Heart left ventricle (tissue), 16 donors: ENCODE measurements around the gene ZNF681. TPM values are rescaled to one million over a fixed set of nuclear protein-coding genes. Genes with fewer than 3 reads are reported as not detected.

ENCODE experiments used
- ATAC-seq, 4 donors: fragments of 200-7000 bp; cut with Tn5 transposase; one replicate each; pipeline ENCODE4 v1.9.1; 2020 to 2022; ENCODE audit warnings: moderate library complexity in 4 of 4, mild to moderate bottlenecking in 3 of 4, moderate number of reproducible peaks in 1 of 4
- DNase-seq, 5 donors: peaks; one replicate each; pipeline ENCODE4 v3.0.0-alpha.2; 2020
- H3K27ac ChIP-seq, 12 donors: fragments of 200-600 bp; sonication (generic) in 4 of 12; one replicate each; pipeline versions ENCODE4 v1.5.0 to v1.8.0; 2016 to 2022; ENCODE audit warnings: mild to moderate bottlenecking in 2 of 12
- H3K27me3 ChIP-seq, 9 donors: fragments of 200-600 bp; sonication (generic) in 2 of 9; one replicate each; pipeline versions ENCODE4 v1.5.1 to v1.8.0; 2016 to 2022; ENCODE audit warnings: mild to moderate bottlenecking in 3 of 9
- H3K36me3 ChIP-seq, 9 donors: fragments of 200-600 bp; sonication (generic) in 2 of 9; one replicate each; pipeline versions ENCODE4 v1.5.0 to v1.8.0; 2018 to 2022; ENCODE audit warnings: mild to moderate bottlenecking in 2 of 9
- H3K4me1 ChIP-seq, 12 donors: fragments of 200-600 bp; sonication (generic) in 4 of 12; one replicate each; pipeline versions ENCODE4 v1.5.0 to v1.8.0; 2016 to 2022; ENCODE audit warnings: mild to moderate bottlenecking in 3 of 12
- H3K4me3 ChIP-seq, 12 donors: fragments of 200-600 bp; sonication (generic) in 4 of 12; one replicate each; pipeline versions ENCODE4 v1.5.0 to v1.8.0; 2017 to 2022; ENCODE audit warnings: mild to moderate bottlenecking in 9 of 12, moderate library complexity in 4 of 12
- H3K9me3 ChIP-seq, 12 donors: fragments of 200-600 bp; sonication (generic) in 4 of 12; one replicate each; pipeline versions ENCODE4 v1.5.0 to v1.8.0; 2016 to 2022; ENCODE audit warnings: mild to moderate bottlenecking in 1 of 12
- CTCF ChIP-seq, 12 donors: fragments of 200-600 bp; sonication (generic) in 4 of 12; IDR thresholded peaks; one replicate each; pipeline versions ENCODE4 v1.5.0 to v1.8.0; 2018 to 2022; ENCODE audit warnings: antibody characterized with exemption in 12 of 12, mild to moderate bottlenecking in 5 of 12
- POLR2A ChIP-seq, 2 donors: fragments of 450-650 bp; IDR thresholded peaks; one replicate each; pipeline ENCODE4 v1.6.1; 2017; ENCODE audit warnings: antibody characterized with exemption in 2 of 2, mild to moderate bottlenecking in 2 of 2, moderate library complexity in 2 of 2
- WGBS, 4 donors: extraction: QIAGEN DNeasy Blood & Tissue Kit in 2 of 4; methylation state at CpG; one replicate each; pipeline versions ENCODE4 v1.1.5 to v1.1.7; 2013 to 2018; 5-methylcytosine and 5-hydroxymethylcytosine counted together
- intact Hi-C, 10 donors: fragments of 100-400 bp; cut with DNase I; formaldehyde crosslinking; loops; one replicate each; pipeline versions ENCODE4 v1.11.1 to v1.14.2; 2022
- polyA plus RNA-seq, 2 donors: library from polyadenylated mRNA; stranded (reverse); fragments of 200-250 nt; gene quantifications; one replicate each; pipeline ENCODE4 v1.2.3, GENCODE V29; 2013
- total RNA-seq, 9 donors: library from RNA; depleted of rRNA in 2 of 9; stranded (reverse); fragments of >200 nt in 2 of 9; fragmentation: NEBNext Ultra II Directional in 3 of 9; extraction: Animal tissue kit (Norgen Biotek cat#: 25700) in 3 of 9; gene quantifications; one replicate each; pipeline versions ENCODE4 v1.1.0 to v1.2.4, GENCODE V29; 2016 to 2023
- donor health status: ischemic (EF 13 %, LVEDD 7.1; RV severe dilation, severe dysfunction).
- donor health status: healthy with polysubstance abuse.
- donor health status: DM: no; HTN: yes; CAD: no.
- donor health status: DM: no; HTN: no; CAD: no.
- donor health status: ischemic (EF 25% LVEDD 6.9; RV normal size, moderate dysfunction).
- donor health status: ischemic (EF 25% LVEDD 5.7; RV mildly dilated, moderate dysfunction).
- donor health status: healthy.
- donor health status: DM: yes; HTN: yes; CAD: no.
- donor health status: ischemic (EF 35%, LVEDD 5.7; RV mildly dilated, moderate dysfunction).
- donor health status: nonischemic (EF 11% LVEDD 7.7; RV severe dilation, severe dysfunction).
- donor health status: DM: yes; HTN: yes; CAD: no.
- donor health status: PGD.
- donor health status: ischemic (EF 29% LVEDD 5.4; RV normal size, mild dysfunction).
- donor health status: nonischemic (EF 23%, LVEDD 6.1; RV moderate dilation, normal function).

The ZNF681 gene
- total and polyA plus RNA-seq, 11 donors: 0.19 to 1.6 (median 0.65) TPM

- ATAC-seq: no peak
- intact Hi-C loops: no loop called here
- H3K27ac ChIP-seq: no peak overlapping the region
- no peak overlapping the region for H3K4me3 ChIP-seq
- DNase-seq: no peak
- 91 to 96% (median 93%) methylated on average over 5 of the region's 5 CpGs for WGBS, 4 donors
- H3K36me3 ChIP-seq: no peaks in the 10 kb centered on the region
- no peaks in the 10 kb centered on the region for H3K4me1 ChIP-seq
- TF ChIP-seq CTCF (IDR thresholded peaks at IDR 0.05) (no peak), POLR2A (IDR thresholded peaks at IDR 0.05) (no peak)
- peaks cover 0 to 29% (median 5%) of the 10 kb centered on the region in 12 donors for H3K9me3 ChIP-seq
- no peaks in the 10 kb centered on the region for H3K27me3 ChIP-seq
Observed at GRCh38 chr19:23792784-23793183, 34.1 kb upstream of the ZNF681 start.

GRCh38 chr19:23790641-23791488 lies 32.2 kb upstream of the ZNF681 start:
- Histone ChIP-seq H3K4me3 (no peak overlapping the region), H3K27me3 (no peaks in the 10 kb centered on the region), H3K36me3 (no peaks in the 10 kb centered on the region), H3K9me3 (peaks cover 0 to 17% (median 2%) of the 10 kb centered on the region in 12 donors), H3K4me1 (no peaks in the 10 kb centered on the region), H3K27ac (no peak overlapping the region)
- DNase-seq (no peak), ATAC-seq (no peak)
- TF ChIP-seq CTCF (IDR thresholded peaks at IDR 0.05) (no peak), POLR2A (IDR thresholded peaks at IDR 0.05) (no peak)
- intact Hi-C loops: no loop called here
- 81 to 84% (median 83%) methylated on average over 15 to 17 of the region's 17 CpGs for WGBS, 4 donors

DNA sequence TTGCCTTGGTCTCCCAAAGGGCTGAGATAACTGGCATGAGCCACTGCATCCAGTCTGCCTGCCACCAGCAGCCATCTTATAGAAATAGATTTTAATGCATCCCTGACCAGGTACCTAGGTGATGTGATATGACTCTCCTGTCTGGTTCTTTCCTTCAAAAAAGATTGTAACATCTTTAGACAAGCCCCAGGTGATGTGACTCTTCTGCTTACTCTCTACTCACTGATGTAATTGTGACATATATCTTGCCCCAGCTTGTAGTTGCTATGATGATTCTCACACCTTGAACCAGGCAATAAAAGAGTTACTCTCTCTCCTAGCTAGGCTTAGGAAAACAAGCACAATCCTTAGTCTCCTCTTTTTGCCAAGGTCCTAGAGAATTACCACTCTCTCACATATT lies 30.6 kb upstream of the ZNF681 start:
- no peak for TF ChIP-seq CTCF (IDR thresholded peaks at IDR 0.05)
- no peak for TF ChIP-seq POLR2A (IDR thresholded peaks at IDR 0.05)
- Histone ChIP-seq H3K9me3 (peaks cover 0 to 1% (median 0%) of the 10 kb centered on the region in 12 donors), H3K27ac (no peak overlapping the region), H3K27me3 (no peaks in the 10 kb centered on the region), H3K4me1 (no peaks in the 10 kb centered on the region), H3K36me3 (no peaks in the 10 kb centered on the region), H3K4me3 (no peak overlapping the region)
- DNase-seq: no peak
- intact Hi-C loops: no loop called here
- ATAC-seq: no peak

GRCh38 chr19:23788411-23788810 lies 29.7 kb upstream of the ZNF681 start:
- Histone ChIP-seq H3K4me1 (no peaks in the 10 kb centered on the region), H3K36me3 (no peaks in the 10 kb centered on the region), H3K27ac (no peak overlapping the region), H3K27me3 (no peaks in the 10 kb centered on the region), H3K4me3 (no peak overlapping the region), H3K9me3 (no peaks in the 10 kb centered on the region)
- 95 to 98% (median 96%) methylated on average over 4 of the region's 4 CpGs for WGBS, 4 donors
- DNase-seq (no peak), ATAC-seq (no peak)
- TF ChIP-seq CTCF (IDR thresholded peaks at IDR 0.05) (no peak), POLR2A (IDR thresholded peaks at IDR 0.05) (no peak)
- intact Hi-C loops: no loop called here
